HK-2 (cell line): Measurements from ENCODE around the gene CPAMD8.

Experiments used
- DNase-seq: peaks from one replicate; pipeline ENCODE4 v3.0.0-alpha.2; 2018; ENCODE audit not compliant: unreplicated experiment

The CPAMD8 gene

GRCh38 chr19:16892868-16893685, 133.5 kb downstream of the CPAMD8 start:
- no peak for DNase-seq

GRCh38 chr19:16892436-16892835, 134.2 kb downstream of the CPAMD8 start:
- no peak for DNase-seq

DNA sequence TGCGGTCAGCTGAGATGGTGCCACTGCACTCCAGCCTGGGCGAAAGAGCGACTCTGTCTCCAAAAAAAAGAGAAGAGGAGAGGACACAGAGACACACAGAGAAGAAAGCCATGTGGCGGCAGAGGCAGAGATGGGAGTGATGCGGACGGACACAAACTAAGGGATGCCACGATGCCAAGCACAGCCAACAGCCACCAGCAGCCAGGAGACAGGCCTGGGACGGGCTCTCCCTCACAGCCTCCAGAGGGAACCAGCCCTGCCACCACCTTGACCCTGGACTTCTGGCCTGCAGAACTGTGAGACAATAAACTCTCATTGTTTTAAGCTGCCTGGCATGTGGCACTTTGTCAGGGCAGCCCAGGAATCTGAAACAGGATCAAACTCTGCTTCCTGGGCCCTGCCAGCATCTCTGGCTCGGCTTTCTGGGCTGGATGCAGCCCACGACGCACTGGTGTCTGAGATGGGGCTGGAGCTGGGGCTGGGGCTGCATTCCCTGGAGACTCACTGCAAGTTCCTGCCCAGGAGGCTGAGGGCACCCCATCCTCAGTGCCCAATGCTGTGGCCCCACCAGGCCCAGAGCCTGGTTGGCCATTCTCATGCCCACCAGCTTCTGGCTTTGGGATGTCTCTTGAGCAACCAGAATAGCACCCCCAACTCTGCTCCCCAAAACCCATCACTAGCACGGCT, 134.8 kb downstream of the CPAMD8 start:
- no peak for DNase-seq

- no peak for DNase-seq
These were observed 136.0 kb downstream of the CPAMD8 start for GRCh38 chr19:16890461-16891184.

- no peak for DNase-seq
These were observed 136.6 kb downstream of the CPAMD8 start for GRCh38 chr19:16889883-16890460.

GRCh38 chr19:16889366-16889882, 137.2 kb downstream of the CPAMD8 start:
- no peak for DNase-seq

- no peak for DNase-seq
These were observed 137.8 kb downstream of the CPAMD8 start, which contains the start of gene F2RL3 for GRCh38 chr19:16888629-16889365. F2RL3 (plus strand) TSS chr19:16888999; CDS start chr19:16889190, 191 bp downstream.

- DNase-seq = no peak
These were observed 139.0 kb downstream of the CPAMD8 start for GRCh38 chr19:16887353-16888265.

- no peak for DNase-seq
These were observed 140.2 kb downstream of the CPAMD8 start for GRCh38 chr19:16886305-16886880.

- DNase-seq = no peak
These were observed 141.4 kb downstream of the CPAMD8 start for GRCh38 chr19:16885166-16885565.

GRCh38 chr19:16883522-16883921, 143.1 kb downstream of the CPAMD8 start:
- DNase-seq = no peak

DNA sequence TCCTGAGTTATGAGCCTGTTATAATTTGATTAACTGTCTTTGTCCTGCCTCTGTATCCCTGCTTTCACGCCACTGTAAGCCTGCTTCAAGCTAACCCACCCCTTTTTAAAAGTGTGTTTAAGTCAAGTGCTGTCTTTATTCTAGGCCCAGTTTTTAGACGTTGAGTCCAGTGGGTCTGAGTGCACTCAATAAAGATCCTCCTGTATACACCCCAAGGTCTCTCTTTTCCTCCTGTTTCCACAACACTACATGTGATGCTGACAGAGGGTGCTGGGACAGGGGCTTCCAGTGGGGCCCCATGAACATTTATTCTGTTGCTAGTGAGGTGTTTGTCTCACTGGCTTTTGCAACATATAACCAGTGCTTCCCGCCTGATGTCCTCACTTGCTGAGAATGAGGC, 144.5 kb downstream of the CPAMD8 start:
- DNase-seq = no peak

DNA sequence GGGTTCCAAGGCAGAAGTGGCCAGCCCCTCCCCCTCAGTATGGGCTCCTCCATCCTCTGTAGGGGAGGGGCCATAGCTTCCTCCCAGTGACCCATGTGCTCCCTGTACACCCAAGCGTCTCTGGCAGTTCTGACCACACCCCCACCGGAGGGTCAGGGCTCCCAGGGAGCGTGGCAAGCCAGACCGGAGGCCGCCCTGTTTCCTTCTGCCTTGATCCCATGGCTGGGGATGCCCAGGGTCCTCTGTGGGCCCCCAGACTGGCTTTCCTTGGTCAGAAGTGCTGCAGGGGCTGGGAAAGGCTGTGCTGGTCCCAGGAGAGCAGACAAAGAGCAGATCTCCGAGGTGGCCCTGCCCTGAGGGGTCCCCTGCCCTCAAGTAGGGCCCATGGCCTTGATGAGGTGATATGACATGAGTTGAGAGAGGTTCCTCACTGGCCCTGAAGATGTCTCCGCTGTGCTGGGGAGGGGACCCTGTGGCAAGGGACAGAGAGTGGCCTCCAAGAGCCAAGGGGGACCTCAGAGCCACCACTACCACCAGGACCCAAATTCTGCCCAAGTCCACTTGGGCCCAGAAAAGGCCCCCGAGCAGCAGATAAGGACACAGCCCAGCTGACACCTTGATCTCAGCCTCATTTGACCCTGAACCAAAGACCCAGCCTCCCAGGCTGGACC, 145.6 kb downstream of the CPAMD8 start:
- no peak for DNase-seq

DNA sequence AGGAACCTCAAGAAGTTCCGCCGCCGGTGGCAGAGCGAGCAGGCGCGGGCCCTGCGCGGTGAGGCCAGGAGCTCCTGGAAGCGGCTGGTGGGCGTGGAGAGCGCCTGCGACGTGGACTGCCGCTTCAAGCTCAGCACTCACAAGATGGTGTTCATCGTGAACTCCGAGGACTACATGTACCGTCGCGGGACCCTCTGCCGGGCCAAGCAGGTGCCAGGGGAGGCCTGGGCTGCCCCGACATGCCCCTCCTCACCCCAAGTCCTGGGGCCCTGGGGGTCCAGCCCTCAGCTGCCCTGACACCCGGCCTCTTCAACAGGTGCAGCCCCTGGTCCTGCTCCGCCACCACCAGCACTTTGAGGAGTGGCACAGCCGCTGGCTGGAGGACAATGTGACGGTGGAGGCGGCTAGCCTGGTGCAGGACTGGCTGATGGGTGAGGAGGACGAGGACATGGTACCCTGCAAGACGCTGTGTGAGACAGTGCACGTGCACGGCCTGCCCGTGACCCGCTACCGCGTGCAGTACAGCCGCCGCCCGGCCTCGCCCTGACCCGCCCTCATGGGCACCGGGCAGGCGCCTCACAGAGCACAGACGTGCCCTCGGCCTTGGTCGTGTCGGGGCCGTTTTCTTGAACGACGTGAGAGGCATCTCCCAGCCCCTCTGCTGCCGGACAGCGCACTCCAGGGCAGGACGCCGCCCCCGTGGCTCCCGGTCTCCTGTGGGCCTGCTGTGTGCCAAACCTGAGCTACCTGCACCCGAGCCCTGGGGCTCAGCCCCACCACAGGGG, 148.2 kb downstream of the CPAMD8 start:
- DNase-seq = no peak

- no peak for DNase-seq
These were observed 149.0 kb downstream of the CPAMD8 start for GRCh38 chr19:16877581-16877980.

GRCh38 chr19:16876904-16877361, 149.7 kb downstream of the CPAMD8 start:
- peak; percentile 76 for DNase-seq

DNA sequence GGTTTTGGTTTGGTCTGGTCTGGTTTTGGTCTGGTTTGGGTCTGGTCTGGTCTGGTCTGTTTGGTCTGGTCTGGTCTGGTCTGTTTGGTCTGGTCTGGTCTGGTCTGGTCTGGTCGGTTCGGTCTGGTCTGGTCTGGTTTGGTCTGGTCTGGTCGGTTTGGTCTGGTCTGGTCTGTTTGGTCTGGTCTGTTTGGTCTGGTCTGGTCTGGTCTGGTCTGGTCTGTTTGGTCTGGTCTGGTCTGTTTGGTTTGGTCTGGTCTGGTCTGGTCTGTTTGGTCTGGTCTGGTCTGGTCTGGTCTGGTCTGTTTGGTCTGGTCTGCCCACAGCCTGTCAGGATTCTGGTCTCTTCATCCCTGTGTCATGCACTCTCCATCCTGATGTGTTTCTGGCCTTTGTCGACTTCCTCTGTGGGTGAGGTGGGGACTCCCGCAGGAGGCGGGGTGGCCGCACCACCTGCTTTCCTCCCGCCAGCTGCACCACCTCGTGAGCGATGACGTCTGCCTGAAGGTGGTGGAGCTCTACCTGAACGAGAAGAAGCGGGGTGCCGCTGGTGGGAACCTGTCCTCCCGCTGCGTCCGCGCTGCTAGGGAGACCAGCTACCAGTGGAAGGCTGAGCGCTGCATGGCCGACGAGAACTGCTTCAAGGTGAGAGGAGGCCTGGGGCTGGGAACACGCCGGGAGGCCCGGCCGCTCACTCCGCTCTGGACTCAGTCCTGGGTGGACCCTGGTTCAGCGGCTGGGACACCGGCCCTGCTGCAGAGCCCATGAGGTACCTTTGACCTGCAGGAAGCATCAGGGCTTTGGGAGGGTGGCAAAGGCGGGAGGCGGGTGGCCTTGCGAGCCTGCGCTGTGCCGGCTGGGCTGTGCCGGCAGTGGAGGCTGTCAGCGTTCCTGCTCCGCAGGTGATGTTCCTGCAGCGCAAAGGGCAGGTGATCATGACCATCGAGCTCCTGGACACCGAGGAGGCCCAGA, 150.7 kb downstream of the CPAMD8 start:
- no peak for DNase-seq
